HK-2 (cell line): Measurements from ENCODE around the gene SZRD1.

Experiments
- DNase-seq: peaks from one replicate; pipeline ENCODE4 v3.0.0-alpha.2; 2018; ENCODE audit not compliant: unreplicated experiment

The SZRD1 gene

GRCh38 chr1:16367258-16367967, 371 bp downstream of the SZRD1 start:
- peak; percentile 85 for DNase-seq

DNA sequence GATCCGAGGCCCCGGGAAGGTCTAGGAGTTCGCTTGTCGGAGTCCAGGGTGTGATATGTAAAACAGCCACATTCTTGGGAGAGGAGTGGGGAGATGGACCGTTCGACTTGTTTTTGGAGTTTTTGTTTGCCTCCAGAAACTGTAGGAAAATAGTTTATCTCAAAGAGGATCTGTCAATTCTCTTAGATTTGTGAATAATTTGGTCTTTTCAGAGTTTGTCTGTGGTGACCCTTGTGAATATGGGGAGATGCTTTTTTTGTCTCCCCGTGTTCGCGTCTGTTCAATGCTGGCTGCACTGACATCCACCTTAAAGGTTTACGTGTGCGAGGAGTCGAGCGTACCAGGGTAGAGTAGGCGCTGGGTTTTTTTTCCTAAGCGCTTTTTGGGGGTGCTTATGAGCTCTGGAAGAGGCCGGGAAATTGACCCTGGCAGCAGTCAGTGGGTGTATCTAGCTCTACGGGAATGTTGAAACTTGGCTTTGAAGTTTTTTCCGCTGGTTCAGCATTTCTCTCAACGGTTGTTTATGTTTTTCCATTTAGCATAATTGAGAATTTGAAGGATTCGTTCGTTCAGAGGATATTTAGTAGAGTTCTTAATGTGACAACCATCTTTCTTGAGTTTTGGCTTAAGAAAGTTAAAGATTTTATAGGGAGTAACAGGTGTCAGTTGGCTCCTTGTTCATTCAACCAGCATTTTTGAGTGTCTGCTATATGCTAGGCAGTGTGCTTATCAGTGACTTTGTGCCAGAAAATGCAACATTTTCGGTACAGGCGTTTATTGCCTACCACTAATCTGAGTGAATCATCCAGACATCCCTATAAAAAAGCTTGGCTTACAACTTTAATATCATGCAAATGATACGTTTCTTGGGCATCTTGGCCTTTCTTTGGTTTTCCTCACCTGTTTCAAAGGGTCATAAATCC, 1.2 kb downstream of the SZRD1 start:
- no peak for DNase-seq

DNA sequence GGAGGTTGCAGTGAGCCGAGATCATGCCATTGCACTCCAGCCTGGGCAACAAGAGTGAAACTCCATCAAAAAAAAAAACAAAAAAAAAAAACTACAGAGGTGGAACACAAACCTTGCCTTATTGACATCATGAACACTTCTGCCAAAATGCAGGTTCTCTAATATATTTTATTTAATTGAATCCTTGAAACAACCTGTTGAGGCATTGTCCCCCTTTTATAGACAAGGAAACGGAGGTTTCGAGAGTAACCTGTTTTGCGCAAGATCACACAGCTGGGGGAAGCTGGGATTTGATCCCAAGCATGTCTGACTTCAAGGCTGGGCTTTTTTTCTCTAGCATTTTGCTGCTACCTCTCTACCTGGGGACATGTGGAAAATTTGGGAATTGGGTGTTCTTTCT, 2.8 kb downstream of the SZRD1 start:
- no peak for DNase-seq

GRCh38 chr1:16371725-16372124, 4.7 kb downstream of the SZRD1 start:
- DNase-seq = no peak

GRCh38 chr1:16372535-16373285, 5.7 kb downstream of the SZRD1 start:
- no peak for DNase-seq

GRCh38 chr1:16374266-16374665, 7.2 kb downstream of the SZRD1 start:
- no peak for DNase-seq

DNA sequence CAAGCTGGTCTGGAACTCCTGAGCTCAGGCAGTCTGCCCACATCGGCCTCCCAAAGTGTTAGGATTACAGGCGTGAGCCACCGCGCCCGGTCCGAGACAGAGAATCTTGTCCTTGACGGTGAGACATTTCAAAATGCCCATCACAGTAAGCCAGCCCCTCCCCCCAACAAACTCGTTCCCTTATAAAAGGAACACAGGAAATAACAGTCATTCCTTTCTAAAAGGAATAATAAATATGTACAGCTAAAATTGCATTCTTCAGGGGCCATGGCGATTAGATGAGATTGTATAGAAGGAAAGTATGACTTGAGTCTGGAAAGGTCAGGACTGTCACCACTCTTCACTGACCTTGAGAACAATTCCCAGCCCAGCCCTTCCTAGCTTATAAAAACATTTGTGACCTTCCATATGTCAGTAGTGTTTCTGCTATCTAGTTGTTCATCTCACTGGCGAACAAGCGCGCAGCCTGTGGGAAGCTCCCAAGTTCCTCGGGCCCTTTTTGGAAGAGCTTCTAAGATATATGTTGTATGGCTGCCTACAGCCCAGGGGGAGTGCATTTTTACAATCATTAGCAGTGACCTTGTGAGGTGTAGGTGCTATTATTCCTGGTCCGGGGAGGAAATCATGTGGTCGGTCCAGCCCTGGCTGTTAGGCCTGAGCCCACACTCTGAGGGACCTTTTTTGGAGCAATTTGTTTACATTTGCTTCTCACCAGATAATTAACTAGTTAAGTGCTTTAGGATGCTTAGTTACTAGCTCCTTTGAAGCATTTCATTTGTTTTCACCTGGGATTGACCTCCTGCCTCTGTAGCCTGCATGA, 8.7 kb downstream of the SZRD1 start:
- no peak for DNase-seq

- no peak for DNase-seq
Observed at GRCh38 chr1:16376971-16377370, 9.9 kb downstream of the SZRD1 start.

DNA sequence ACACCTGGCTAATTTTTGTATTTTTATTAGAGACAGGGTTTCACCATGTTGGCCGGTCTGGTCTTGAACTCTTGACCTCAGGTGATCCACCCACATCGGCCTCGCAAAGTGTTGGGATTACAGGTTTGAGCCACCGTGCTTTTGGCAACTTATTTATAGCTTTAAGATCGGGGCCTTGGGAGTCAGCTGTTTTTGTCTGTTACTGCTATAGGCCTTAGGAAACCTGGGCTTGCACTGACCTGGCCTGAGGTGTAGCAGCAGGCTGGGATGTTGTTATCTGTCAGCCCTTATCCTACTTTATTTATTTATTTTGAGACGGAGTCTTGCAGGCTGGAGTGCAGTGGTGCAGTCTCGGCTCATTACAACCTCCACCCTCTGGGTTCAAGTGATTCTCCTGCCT, 11.4 kb downstream of the SZRD1 start:
- DNase-seq = no peak

DNA sequence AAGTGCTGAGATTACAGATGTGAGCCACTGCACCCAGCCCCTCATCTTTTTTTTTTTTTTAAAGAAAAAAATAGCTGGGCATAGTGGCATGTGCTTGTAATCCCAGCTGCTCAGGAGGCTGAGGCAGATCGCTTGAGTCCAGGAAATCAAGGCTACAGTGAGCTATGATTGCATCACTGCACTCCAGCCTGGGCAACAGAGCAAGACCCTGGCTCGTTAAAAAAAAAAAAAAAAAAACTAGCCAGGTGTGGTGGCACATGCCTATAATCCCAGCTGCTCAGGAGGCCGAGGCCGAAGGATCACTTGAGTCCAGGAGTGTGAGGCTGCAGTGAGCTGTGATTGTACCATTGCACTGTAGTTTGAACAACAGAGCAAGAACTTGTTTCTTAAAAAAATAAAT, 13.8 kb downstream of the SZRD1 start:
- no peak for DNase-seq

- DNase-seq = no peak
Observed at GRCh38 chr1:16383888-16384287, 16.8 kb downstream of the SZRD1 start.

- DNase-seq = no peak
Observed at GRCh38 chr1:16385659-16386453, 18.8 kb downstream of the SZRD1 start.

DNA sequence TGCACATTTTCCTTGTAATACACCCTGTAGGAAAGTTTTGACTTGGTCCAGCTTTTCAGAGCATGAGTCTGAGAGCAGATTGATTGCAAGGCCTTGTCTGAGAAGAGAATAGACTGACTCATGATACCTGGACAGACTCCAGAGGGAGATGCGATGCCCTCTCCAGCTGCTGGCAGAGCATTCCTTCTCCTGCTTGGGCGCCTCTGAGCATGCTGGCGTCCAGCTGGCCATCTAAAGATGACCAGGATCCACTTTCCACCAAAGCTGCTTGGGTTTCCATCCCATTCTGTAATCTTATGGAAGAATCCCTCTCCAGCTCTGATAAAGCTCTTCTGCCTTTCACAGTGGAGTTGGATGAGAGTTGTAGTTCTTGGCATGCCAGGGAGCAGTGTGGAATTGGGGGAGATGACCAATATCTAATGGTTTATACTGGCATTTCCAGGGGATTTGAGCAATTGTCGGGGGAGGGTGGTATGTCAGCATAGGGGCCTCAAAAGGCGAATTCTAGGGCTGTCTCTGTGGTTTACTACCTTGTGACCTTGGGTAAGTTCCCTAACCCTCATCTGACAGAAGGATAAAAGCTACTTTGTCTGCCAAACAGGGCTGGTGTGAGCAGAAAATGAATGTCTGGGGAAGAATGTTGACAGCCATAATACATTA, 19.5 kb downstream of the SZRD1 start:
- peak; percentile 36 for DNase-seq

DNA sequence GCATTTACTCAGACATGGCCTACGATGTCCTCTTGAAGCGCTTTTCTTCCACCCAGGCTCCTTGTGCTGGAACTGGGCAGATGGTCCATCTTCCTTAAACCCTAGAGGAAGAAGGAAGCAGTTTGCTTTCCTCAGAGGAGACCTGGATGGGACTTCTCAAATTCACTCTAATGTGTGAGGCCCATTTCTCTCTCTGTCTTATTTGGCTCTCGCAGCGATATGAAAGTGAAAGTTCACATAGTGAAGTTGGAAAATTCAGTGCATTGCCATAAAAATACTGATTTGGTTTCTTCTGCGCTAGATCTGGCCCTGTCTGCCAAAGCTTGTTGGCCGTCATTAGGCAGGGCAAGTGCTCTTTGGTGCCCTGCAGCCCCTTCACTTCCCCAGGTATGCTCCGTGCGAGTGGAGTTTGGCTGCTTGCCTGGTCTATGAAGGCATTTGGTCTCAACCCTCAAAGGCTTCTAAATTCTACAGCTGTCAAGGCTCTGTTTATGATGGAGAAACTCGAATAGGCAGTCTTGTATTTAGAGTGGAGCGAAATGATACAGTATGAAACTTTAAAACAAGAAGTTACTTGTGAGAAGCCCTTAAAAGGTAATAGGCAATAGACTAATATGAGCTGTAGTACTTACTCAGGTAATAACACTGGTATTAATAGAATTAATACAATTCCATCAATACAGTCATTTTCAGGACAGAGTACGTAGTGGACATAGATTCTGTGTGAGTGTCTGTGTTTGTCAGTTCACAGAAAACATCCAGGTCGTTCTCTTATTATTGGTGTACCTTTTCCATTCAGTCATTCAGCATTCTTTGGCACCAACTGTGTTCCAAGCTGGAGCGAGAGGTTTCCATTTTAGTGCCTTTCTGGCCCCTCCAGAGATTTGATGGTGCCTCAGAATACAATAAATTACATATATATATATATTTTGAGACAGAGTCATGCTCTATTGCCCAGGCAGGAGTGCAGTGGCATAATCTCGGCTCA, 20.5 kb downstream of the SZRD1 start:
- no peak for DNase-seq

DNA sequence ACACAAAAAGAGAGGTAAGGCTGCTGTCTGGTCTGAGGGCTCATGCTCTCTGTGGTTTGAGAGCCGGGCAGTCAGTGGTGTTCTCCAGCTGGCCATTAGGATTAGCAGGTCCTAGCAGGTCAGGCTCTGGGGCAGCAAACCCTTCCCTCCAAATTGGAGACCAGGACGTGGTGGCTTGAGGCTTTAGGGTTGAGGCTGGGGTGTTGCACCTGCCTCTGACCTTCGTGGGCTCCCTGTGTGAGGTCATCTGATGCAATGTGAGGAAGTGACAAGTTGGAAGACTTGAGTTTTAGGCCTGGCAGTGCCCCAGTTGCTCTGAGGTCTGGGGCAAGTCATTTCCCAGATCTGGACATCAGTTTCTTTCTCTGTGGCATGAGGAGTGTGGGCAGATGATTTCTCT, 24.4 kb downstream of the SZRD1 start:
- no peak for DNase-seq

- no peak for DNase-seq
Observed at GRCh38 chr1:16392740-16393569, 25.9 kb downstream of the SZRD1 start.

- DNase-seq = no peak
Observed at GRCh38 chr1:16393570-16394521, 26.8 kb downstream of the SZRD1 start.
